Fibroblast of skin of abdomen (primary cell): ENCODE data around the gene OVOL1.
A peak's percentile ranks its signal among the peaks of the same experiment; 100 is the strongest.

Experiments
- DNase-seq: peaks from one replicate; pipeline ENCODE4 v3.0.0-alpha.2; 2013

The OVOL1 gene

DNA sequence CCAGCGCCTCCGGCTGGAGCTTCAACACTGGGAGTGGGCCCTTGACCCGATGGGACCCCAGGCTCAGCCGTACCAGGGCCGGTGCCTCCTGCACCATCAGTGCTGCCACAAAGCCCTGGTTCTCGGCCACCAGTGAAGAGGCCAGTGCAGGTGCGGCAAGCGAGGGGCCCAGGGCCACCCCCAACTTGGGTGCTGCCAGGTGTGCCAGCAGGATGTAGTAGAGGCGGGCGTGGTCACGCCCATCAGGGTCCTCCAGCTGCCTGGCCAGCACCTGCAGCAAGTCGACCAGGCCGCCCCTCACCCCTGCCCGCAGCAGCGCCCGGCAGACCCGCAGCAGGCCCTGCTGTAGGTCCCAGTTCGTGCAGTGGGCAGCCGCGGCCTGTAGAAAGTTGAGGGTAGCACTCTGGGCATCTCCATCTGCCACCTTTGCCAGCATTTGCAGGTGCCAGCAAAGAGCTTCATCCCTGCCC, 8.4 kb upstream of the OVOL1 start:
- no peak for DNase-seq

- DNase-seq, result no peak
Observed at GRCh38 chr11:65778901-65779668, 7.8 kb upstream of the OVOL1 start.

- no peak for DNase-seq
Observed at GRCh38 chr11:65779669-65779918, 7.3 kb upstream of the OVOL1 start.

GRCh38 chr11:65779919-65780769, 6.7 kb upstream of the OVOL1 start:
- DNase-seq, result peak; percentile 69

GRCh38 chr11:65780770-65781151, 6.1 kb upstream of the OVOL1 start, which contains the start of gene AP5B1:
Gene AP5B1, minus strand, starts transcription at chr11:65780976. Its CDS starts 385 bp downstream, at chr11:65780591.
- DNase-seq, result peak; percentile 46

GRCh38 chr11:65781152-65781961, 5.5 kb upstream of the OVOL1 start:
- peak; percentile 10 for DNase-seq

DNA sequence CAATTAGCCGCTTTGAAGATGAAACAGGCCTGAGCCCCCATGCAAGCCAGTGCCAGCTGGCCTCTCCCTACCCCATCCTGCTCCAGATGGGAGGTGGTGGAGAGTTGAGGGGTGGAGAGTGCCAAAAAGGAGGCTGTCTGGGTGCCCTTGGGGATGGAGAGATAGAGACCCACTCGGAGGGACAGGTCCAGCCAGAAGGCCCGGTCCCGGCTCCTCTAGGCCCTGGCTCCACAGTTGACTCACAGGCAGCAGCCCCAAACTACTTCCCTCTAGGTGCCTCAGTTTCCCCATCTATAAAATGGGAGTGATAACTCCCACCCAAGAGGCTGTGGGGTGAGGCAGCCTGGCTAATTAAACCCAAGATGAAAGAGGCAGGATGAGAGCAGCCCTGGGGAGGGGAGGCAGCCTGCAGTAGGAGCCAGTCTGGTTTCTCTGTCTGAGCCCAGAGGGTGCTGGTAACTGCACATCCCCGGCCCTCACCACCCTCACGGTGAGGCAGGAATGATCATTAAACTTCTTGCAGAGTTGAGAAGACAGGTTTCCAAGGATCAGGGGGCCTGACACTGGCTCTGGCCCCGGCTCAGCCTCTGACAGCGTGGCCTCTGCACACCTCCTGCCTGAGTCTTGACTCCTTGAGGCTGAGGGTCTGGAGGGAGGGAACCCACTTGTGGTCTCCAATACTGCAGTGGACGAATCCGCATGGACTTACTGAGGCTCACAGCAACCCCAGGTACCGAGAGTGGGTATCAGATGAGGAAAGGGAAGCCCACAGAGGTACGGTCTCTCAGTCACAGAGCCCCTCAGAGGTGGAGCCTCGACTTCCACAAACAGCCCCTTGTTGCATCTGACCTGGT, 4.7 kb upstream of the OVOL1 start:
- DNase-seq, result no peak

DNA sequence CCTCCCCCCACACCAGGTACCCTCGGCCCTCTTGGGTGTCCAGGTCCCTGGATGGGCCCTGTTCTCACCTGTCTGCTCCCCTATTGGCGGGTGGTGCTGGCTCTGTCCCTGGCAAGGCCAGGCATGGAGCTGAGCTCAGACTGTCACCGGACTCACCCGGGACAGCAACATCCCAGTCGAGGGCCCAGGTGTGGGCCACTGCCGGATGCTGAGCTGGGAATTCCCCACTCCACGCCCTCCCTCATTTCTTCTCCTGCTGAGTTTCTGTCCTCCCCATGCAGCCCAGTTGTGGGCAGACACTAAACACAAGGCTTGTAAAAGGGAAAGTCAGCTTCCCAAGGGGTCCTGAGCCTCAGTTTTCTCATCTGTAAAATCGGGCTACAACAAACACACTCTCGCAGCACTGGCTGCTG, 4.0 kb upstream of the OVOL1 start:
- DNase-seq, result no peak

- DNase-seq, result no peak
Observed at GRCh38 chr11:65785319-65786007, 1.4 kb upstream of the OVOL1 start.

- no peak for DNase-seq
Observed at GRCh38 chr11:65786008-65786785, 666 bp upstream of the OVOL1 start.

GRCh38 chr11:65787649-65788622, 1.1 kb downstream of the OVOL1 start:
- no peak for DNase-seq

- DNase-seq, result no peak
Observed at GRCh38 chr11:65788821-65789220, 2.0 kb downstream of the OVOL1 start.

- no peak for DNase-seq
Observed at GRCh38 chr11:65789230-65790103, 2.6 kb downstream of the OVOL1 start.

GRCh38 chr11:65790104-65790901, 3.4 kb downstream of the OVOL1 start:
- DNase-seq, result no peak

- no peak for DNase-seq
Observed at GRCh38 chr11:65790902-65791650, 4.2 kb downstream of the OVOL1 start.

DNA sequence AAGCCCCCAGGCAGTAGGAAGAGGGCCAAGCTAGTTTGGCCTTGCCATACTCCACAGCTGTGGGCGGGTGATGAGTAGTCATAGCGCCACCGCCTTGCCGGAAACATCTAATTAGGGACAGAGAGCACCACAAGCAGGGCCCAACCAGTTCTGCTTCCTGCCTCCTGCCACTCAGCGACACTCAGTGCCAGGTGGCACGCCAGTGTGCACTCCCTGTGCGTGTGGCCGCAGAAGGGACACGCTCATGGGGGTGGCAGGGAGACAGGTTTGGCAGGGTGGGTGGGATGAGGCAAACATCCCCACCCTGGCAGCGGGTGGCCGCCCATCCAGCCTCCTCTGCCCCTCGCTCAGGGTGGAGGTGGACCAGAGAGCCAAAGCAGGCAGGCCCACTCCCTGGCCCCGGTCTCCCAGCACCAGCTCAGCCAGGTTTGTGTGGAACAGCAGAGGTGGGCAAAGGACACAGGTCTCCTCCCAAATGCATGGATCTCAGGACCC, 4.9 kb downstream of the OVOL1 start:
- no peak for DNase-seq
